H4 (cell line): ENCODE measurements around the gene CPNE5. TPM values are rescaled to one million over a fixed set of nuclear protein-coding genes. Genes with fewer than 3 reads are reported as not detected.

Source experiments
- DNase-seq: peaks from one replicate; pipeline ENCODE4 v3.0.0-alpha.2; 2015; ENCODE audit warnings: low spot score
- total RNA-seq: library from RNA; depleted of rRNA; stranded (reverse); fragments of >200 nt; shearing (Covaris generic); gene quantifications from 2 replicates; pipeline ENCODE4 v1.2.3, GENCODE V29; 2014; rRNA removed

Gene CPNE5
- total RNA-seq, 1 experiment from 2014 or later, result not detected

GRCh38 chr6:36702656-36703055 lies 136.6 kb downstream of the CPNE5 start:
- no peak for DNase-seq

GRCh38 chr6:36701401-36701991 lies 137.7 kb downstream of the CPNE5 start:
- DNase-seq, result no peak

- DNase-seq, result no peak
Measured at GRCh38 chr6:36700831-36701230, 138.4 kb downstream of the CPNE5 start.

- DNase-seq, result no peak
Measured at GRCh38 chr6:36700071-36700812, 139.0 kb downstream of the CPNE5 start.

- DNase-seq, result no peak
Measured at GRCh38 chr6:36699348-36699747, 139.9 kb downstream of the CPNE5 start.

- DNase-seq, result no peak
Measured at GRCh38 chr6:36698871-36699271, 140.4 kb downstream of the CPNE5 start.

- no peak for DNase-seq
Measured at GRCh38 chr6:36698196-36698595, 141.0 kb downstream of the CPNE5 start.

GRCh38 chr6:36697481-36697903 lies 141.8 kb downstream of the CPNE5 start, which contains the start of gene RAB44:
TSS of gene RAB44 (plus strand) at chr6:36697826. CDS start at chr6:36704236, 6,410 bp downstream.
- DNase-seq, result no peak

- no peak for DNase-seq
Measured at GRCh38 chr6:36695414-36695813, 143.8 kb downstream of the CPNE5 start.

- no peak for DNase-seq
Measured at GRCh38 chr6:36694616-36695015, 144.6 kb downstream of the CPNE5 start.

GRCh38 chr6:36692861-36693702 lies 146.2 kb downstream of the CPNE5 start:
- no peak for DNase-seq

GRCh38 chr6:36692220-36692619 lies 147.0 kb downstream of the CPNE5 start:
- DNase-seq, result no peak

GRCh38 chr6:36691612-36692011 lies 147.6 kb downstream of the CPNE5 start:
- DNase-seq, result no peak

- DNase-seq, result no peak
Measured at GRCh38 chr6:36691011-36691410, 148.2 kb downstream of the CPNE5 start.

Other genes starting within 250 kb of the CPNE5 start
- 409 and 635 TPM in 2 replicates for gene SRSF3, start 245.1 kb downstream of the CPNE5 start, total RNA-seq
- gene CDKN1A, start 160.7 kb downstream of the CPNE5 start, total RNA-seq, result 119 and 142 TPM in 2 replicates
- not detected in 2 replicates for gene RAB44, start 141.6 kb downstream of the CPNE5 start, total RNA-seq
- gene PPIL1, start 35.4 kb upstream of the CPNE5 start, total RNA-seq, result 76.8 and 78.3 TPM in 2 replicates
- 34.2 and 39.6 TPM in 2 replicates for gene C6orf89, start 46.5 kb upstream of the CPNE5 start, total RNA-seq
- gene PI16, start 115.3 kb upstream of the CPNE5 start, total RNA-seq, result not detected in 2 replicates
- gene MTCH1, start 146.8 kb upstream of the CPNE5 start, total RNA-seq, result 165 and 174 TPM in 2 replicates
- gene FGD2, start 166.2 kb upstream of the CPNE5 start, total RNA-seq, result not detected in 2 replicates